Central memory CD8-positive, alpha-beta T cell (primary cell): ENCODE results near the gene XYLT1.

Source experiments
- ATAC-seq: fragments of 150-1000 bp; cut with Tn5 transposase; replicated peaks from 2 replicates; pipeline ENCODE4 v1.10.0; 2022; ENCODE audit warnings: mild to moderate bottlenecking, moderate FRiP score, moderate number of reproducible peaks; ENCODE audit not compliant: poor library complexity, severe bottlenecking; ENCODE audit errors: extremely low read depth
- DNase-seq, 2 donors: peaks; one replicate each; pipeline ENCODE4 v3.0.0; 2021; ENCODE audit warnings: low spot score in 2 of 2
- H3K27ac Mint-ChIP-seq: one replicate; pipeline ENCODE4 v1.8.0; 2022; ENCODE audit warnings: low read depth, mild to moderate bottlenecking, moderate library complexity, mixed read lengths
- H3K27me3 Mint-ChIP-seq: one replicate; pipeline ENCODE4 v1.8.0; 2022; ENCODE audit warnings: mixed read lengths
- H3K36me3 Mint-ChIP-seq: one replicate; pipeline ENCODE4 v1.8.0; 2022; ENCODE audit warnings: mild to moderate bottlenecking, moderate library complexity, mixed read lengths; ENCODE audit not compliant: insufficient read depth
- H3K4me1 Mint-ChIP-seq: one replicate; pipeline ENCODE4 v1.8.0; 2022; ENCODE audit warnings: mixed read lengths
- H3K4me3 Mint-ChIP-seq: one replicate; pipeline ENCODE4 v1.8.0; 2022; ENCODE audit warnings: mild to moderate bottlenecking, moderate library complexity, mixed read lengths
- H3K9me3 Mint-ChIP-seq: one replicate; pipeline ENCODE4 v1.8.0; 2022; ENCODE audit warnings: mixed read lengths

The XYLT1 gene

GRCh38 chr16:17237350-17237944, 233.3 kb downstream of the XYLT1 start:
- H3K36me3 Mint-ChIP-seq, result no peaks in the 10 kb centered on the region
- ATAC-seq, result no peak
- H3K9me3 Mint-ChIP-seq, result peaks cover 11% of the 10 kb centered on the region
- H3K4me3 Mint-ChIP-seq, result no peak overlapping the region
- peaks cover 24% of the 10 kb centered on the region for H3K4me1 Mint-ChIP-seq
- no peak for DNase-seq
- H3K27ac Mint-ChIP-seq, result no peak overlapping the region
- H3K27me3 Mint-ChIP-seq, result no peaks in the 10 kb centered on the region

- H3K4me3 Mint-ChIP-seq, result no peak overlapping the region
- DNase-seq, result no peak
- H3K36me3 Mint-ChIP-seq, result no peaks in the 10 kb centered on the region
Observed at GRCh38 chr16:17235147-17235815, 235.5 kb downstream of the XYLT1 start.

GRCh38 chr16:17233318-17234002, 237.3 kb downstream of the XYLT1 start:
- DNase-seq, result no peak
- no peaks in the 10 kb centered on the region for H3K9me3 Mint-ChIP-seq
- no peak overlapping the region for H3K4me3 Mint-ChIP-seq
- H3K27ac Mint-ChIP-seq, result no peak overlapping the region
- no peaks in the 10 kb centered on the region for H3K36me3 Mint-ChIP-seq
- H3K4me1 Mint-ChIP-seq, result peaks cover under 1% of the 10 kb centered on the region
- no peak for ATAC-seq
- no peaks in the 10 kb centered on the region for H3K27me3 Mint-ChIP-seq

More at GRCh38 chr16:17235147-17235815, 235.5 kb downstream of the XYLT1 start:
- no peak for ATAC-seq
- H3K4me1 Mint-ChIP-seq, result peaks cover 19% of the 10 kb centered on the region
- H3K9me3 Mint-ChIP-seq, result peaks cover 11% of the 10 kb centered on the region
- no peak overlapping the region for H3K27ac Mint-ChIP-seq
- H3K27me3 Mint-ChIP-seq, result no peaks in the 10 kb centered on the region

GRCh38 chr16:17232487-17232886, 238.3 kb downstream of the XYLT1 start:
- peaks cover 9% of the 10 kb centered on the region for H3K4me1 Mint-ChIP-seq
- H3K9me3 Mint-ChIP-seq, result no peaks in the 10 kb centered on the region
- peaks cover 2% of the 10 kb centered on the region for H3K36me3 Mint-ChIP-seq
- H3K27ac Mint-ChIP-seq, result no peak overlapping the region
- DNase-seq, result no peak
- ATAC-seq, result no peak
- no peaks in the 10 kb centered on the region for H3K27me3 Mint-ChIP-seq
- H3K4me3 Mint-ChIP-seq, result no peak overlapping the region

- no peaks in the 10 kb centered on the region for H3K27me3 Mint-ChIP-seq
- H3K4me3 Mint-ChIP-seq, result no peak overlapping the region
- H3K9me3 Mint-ChIP-seq, result no peaks in the 10 kb centered on the region
- DNase-seq (no peak), ATAC-seq (no peak)
- H3K4me1 Mint-ChIP-seq, result peaks cover 14% of the 10 kb centered on the region
- H3K27ac Mint-ChIP-seq, result no peak overlapping the region
- peaks cover 2% of the 10 kb centered on the region for H3K36me3 Mint-ChIP-seq
Observed at GRCh38 chr16:17231972-17232371, 238.8 kb downstream of the XYLT1 start.

- Mint-ChIP-seq H3K36me3 (peaks cover 2% of the 10 kb centered on the region), H3K27ac (no peak overlapping the region), H3K27me3 (no peaks in the 10 kb centered on the region), H3K4me3 (no peak overlapping the region), H3K9me3 (no peaks in the 10 kb centered on the region), H3K4me1 (peaks cover 15% of the 10 kb centered on the region)
- ATAC-seq (no peak), DNase-seq (no peak)
Observed at GRCh38 chr16:17230932-17231581, 239.7 kb downstream of the XYLT1 start.

- Mint-ChIP-seq H3K9me3 (no peaks in the 10 kb centered on the region), H3K27ac (no peak overlapping the region), H3K4me3 (no peak overlapping the region), H3K27me3 (no peaks in the 10 kb centered on the region), H3K36me3 (peaks cover 2% of the 10 kb centered on the region), H3K4me1 (peaks cover 21% of the 10 kb centered on the region)
- ATAC-seq (no peak), DNase-seq (no peak)
Observed at GRCh38 chr16:17229766-17230165, 241.0 kb downstream of the XYLT1 start.

GRCh38 chr16:17229131-17229530, 241.6 kb downstream of the XYLT1 start:
- Mint-ChIP-seq H3K36me3 (peaks cover 2% of the 10 kb centered on the region), H3K9me3 (no peaks in the 10 kb centered on the region), H3K27ac (no peak overlapping the region), H3K4me3 (no peak overlapping the region), H3K27me3 (no peaks in the 10 kb centered on the region), H3K4me1 (peaks cover 25% of the 10 kb centered on the region)
- ATAC-seq, result no peak
- DNase-seq, result no peak

GRCh38 chr16:17228708-17229055, 242.1 kb downstream of the XYLT1 start:
- Mint-ChIP-seq H3K36me3 (peaks cover 6% of the 10 kb centered on the region), H3K27ac (no peak overlapping the region), H3K27me3 (no peaks in the 10 kb centered on the region), H3K4me1 (peaks cover 25% of the 10 kb centered on the region), H3K4me3 (no peak overlapping the region), H3K9me3 (no peaks in the 10 kb centered on the region)
- DNase-seq, result no peak
- no peak for ATAC-seq

- Mint-ChIP-seq H3K4me3 (no peak overlapping the region), H3K36me3 (peaks cover 6% of the 10 kb centered on the region), H3K27me3 (no peaks in the 10 kb centered on the region), H3K9me3 (no peaks in the 10 kb centered on the region), H3K27ac (peak overlapping the region; percentile 57), H3K4me1 (peaks cover 30% of the 10 kb centered on the region)
- DNase-seq, result no peak
- no peak for ATAC-seq
Observed at GRCh38 chr16:17228048-17228707, 242.6 kb downstream of the XYLT1 start.

GRCh38 chr16:17227278-17227677, 243.5 kb downstream of the XYLT1 start:
- ATAC-seq, result no peak
- H3K27ac Mint-ChIP-seq, result peak overlapping the region; percentile 57
- H3K36me3 Mint-ChIP-seq, result peaks cover 6% of the 10 kb centered on the region
- no peaks in the 10 kb centered on the region for H3K9me3 Mint-ChIP-seq
- no peak for DNase-seq
- H3K4me3 Mint-ChIP-seq, result no peak overlapping the region
- peaks cover 30% of the 10 kb centered on the region for H3K4me1 Mint-ChIP-seq
- H3K27me3 Mint-ChIP-seq, result no peaks in the 10 kb centered on the region

GRCh38 chr16:17225541-17225940, 245.2 kb downstream of the XYLT1 start:
- DNase-seq, result no peak
- Mint-ChIP-seq H3K36me3 (peaks cover 6% of the 10 kb centered on the region), H3K27me3 (no peaks in the 10 kb centered on the region), H3K9me3 (no peaks in the 10 kb centered on the region), H3K4me3 (no peak overlapping the region), H3K4me1 (peaks cover 30% of the 10 kb centered on the region), H3K27ac (peak overlapping the region; percentile 14)
- ATAC-seq, result no peak
